ENCODE data around the gene KLK3.

The KLK3 gene

GRCh38 chr19:50908336-50908735 is 53.6 kb downstream of the KLK3 start:
- no peak for DNase-seq

- DNase-seq = no peak
Observed at GRCh38 chr19:50909240-50910070, 54.7 kb downstream of the KLK3 start.
